B cell (primary cell): Measurements from ENCODE around the gene FADD.

ENCODE experiments used
- EZH2 ChIP-seq: IDR thresholded peaks from 2 replicates; pipeline ENCODE4 v1.6.1; 2012; ENCODE audit warnings: borderline replicate concordance, low read depth, mild to moderate bottlenecking, moderate library complexity, low read length; ENCODE audit not compliant: insufficient read depth, poor library complexity, severe bottlenecking
- TF ChIP-seq, protein P1 (sequence below): fragments of 200-600 bp; IDR thresholded peaks from one replicate; pipeline ENCODE4 v1.8.0; 2022; ENCODE audit warnings: antibody characterized with exemption, mild to moderate bottlenecking

DNA sequence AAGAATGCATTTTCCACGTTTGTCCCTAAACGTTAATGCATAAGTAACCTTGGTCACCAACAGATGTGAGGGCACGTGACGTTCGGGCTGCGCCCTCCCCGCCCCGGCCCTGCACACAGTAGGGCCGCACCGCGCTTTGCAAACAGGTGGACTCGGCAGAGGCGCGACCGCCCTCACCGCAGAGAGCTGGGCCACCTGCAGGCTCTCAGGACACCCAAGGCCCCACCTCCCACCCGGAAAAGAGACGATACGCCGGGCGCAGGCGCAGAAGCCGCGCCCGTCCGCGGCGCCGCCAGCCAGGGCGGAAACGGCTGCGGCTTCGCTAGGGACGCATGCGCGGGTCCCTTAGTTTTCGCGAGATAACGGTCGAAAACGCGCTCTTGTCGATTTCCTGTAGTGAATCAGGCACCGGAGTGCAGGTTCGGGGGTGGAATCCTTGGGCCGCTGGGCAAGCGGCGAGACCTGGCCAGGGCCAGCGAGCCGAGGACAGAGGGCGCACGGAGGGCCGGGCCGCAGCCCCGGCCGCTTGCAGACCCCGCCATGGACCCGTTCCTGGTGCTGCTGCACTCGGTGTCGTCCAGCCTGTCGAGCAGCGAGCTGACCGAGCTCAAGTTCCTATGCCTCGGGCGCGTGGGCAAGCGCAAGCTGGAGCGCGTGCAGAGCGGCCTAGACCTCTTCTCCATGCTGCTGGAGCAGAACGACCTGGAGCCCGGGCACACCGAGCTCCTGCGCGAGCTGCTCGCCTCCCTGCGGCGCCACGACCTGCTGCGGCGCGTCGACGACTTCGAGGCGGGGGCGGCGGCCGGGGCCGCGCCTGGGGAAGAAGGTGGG lies at the start of gene FADD:
- TF ChIP-seq, protein P1, sequence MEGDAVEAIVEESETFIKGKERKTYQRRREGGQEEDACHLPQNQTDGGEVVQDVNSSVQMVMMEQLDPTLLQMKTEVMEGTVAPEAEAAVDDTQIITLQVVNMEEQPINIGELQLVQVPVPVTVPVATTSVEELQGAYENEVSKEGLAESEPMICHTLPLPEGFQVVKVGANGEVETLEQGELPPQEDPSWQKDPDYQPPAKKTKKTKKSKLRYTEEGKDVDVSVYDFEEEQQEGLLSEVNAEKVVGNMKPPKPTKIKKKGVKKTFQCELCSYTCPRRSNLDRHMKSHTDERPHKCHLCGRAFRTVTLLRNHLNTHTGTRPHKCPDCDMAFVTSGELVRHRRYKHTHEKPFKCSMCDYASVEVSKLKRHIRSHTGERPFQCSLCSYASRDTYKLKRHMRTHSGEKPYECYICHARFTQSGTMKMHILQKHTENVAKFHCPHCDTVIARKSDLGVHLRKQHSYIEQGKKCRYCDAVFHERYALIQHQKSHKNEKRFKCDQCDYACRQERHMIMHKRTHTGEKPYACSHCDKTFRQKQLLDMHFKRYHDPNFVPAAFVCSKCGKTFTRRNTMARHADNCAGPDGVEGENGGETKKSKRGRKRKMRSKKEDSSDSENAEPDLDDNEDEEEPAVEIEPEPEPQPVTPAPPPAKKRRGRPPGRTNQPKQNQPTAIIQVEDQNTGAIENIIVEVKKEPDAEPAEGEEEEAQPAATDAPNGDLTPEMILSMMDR: no peak
- TF ChIP-seq EZH2: no peak
